ENCODE measurements around the gene P2RY2.
A peak's percentile ranks its signal among the peaks of the same experiment; 100 is the strongest.
"Not testable (repeated sequence)": the region's sequence is repeated elsewhere in the genome, so short reads cannot be mapped to it uniquely, and the experiment has no call there.

P2RY2 gene

GRCh38 chr11:73221451-73221850 is 3.4 kb downstream of the P2RY2 start:
- no peak for DNase-seq
- no peaks in the 10 kb centered on the region for H3K9me3 Mint-ChIP-seq
- no peaks in the 10 kb centered on the region for H3K36me3 Mint-ChIP-seq
- H3K27me3 Mint-ChIP-seq: peaks cover 92% of the 10 kb centered on the region
- H3K4me1 Mint-ChIP-seq: peaks cover 8% of the 10 kb centered on the region
- CTCF ChIA-PET: no interaction called here
- H3K4me3 Mint-ChIP-seq: no peak overlapping the region
- no peak overlapping the region for H3K27ac Mint-ChIP-seq

- peaks cover 8% of the 10 kb centered on the region for H3K4me1 Mint-ChIP-seq
- no peak overlapping the region for H3K27ac Mint-ChIP-seq
- no peaks in the 10 kb centered on the region for H3K9me3 Mint-ChIP-seq
- CTCF ChIA-PET: no interaction called here
- no peak overlapping the region for H3K4me3 Mint-ChIP-seq
- DNase-seq: no peak
- H3K27me3 Mint-ChIP-seq: peaks cover 86% of the 10 kb centered on the region
- H3K36me3 Mint-ChIP-seq: no peaks in the 10 kb centered on the region
Measured at GRCh38 chr11:73221996-73222395, 3.9 kb downstream of the P2RY2 start.

GRCh38 chr11:73223998-73224730 is 6.1 kb downstream of the P2RY2 start:
- Mint-ChIP-seq H3K9me3 (no peaks in the 10 kb centered on the region), H3K4me1 (peaks cover 2% of the 10 kb centered on the region), H3K27me3 (peaks cover 68% of the 10 kb centered on the region), H3K36me3 (no peaks in the 10 kb centered on the region), H3K4me3 (no peak overlapping the region), H3K27ac (no peak overlapping the region)
- CTCF ChIA-PET: interaction anchor here (1.3 kb wide), 1 partner anchor 9 kb away, joined by 3 read pairs; no protein-coding TSS in a partner anchor
- no peak for DNase-seq

- H3K4me1 Mint-ChIP-seq: peaks cover 2% of the 10 kb centered on the region
- no peaks in the 10 kb centered on the region for H3K9me3 Mint-ChIP-seq
- peaks cover 58% of the 10 kb centered on the region for H3K27me3 Mint-ChIP-seq
- DNase-seq: no peak
- no peak overlapping the region for H3K4me3 Mint-ChIP-seq
- H3K27ac Mint-ChIP-seq: no peak overlapping the region
- H3K36me3 Mint-ChIP-seq: no peaks in the 10 kb centered on the region
- CTCF ChIA-PET: interaction anchor here (1.3 kb wide), 1 partner anchor 8 kb away, joined by 3 read pairs; no protein-coding TSS in a partner anchor
Measured at GRCh38 chr11:73225001-73225686, 7.1 kb downstream of the P2RY2 start.

- no peaks in the 10 kb centered on the region for H3K36me3 Mint-ChIP-seq
- CTCF ChIA-PET: no interaction called here
Measured at GRCh38 chr11:73225851-73226250, 7.8 kb downstream of the P2RY2 start.

GRCh38 chr11:73226297-73227006 is 8.4 kb downstream of the P2RY2 start:
- Mint-ChIP-seq H3K9me3 (no peaks in the 10 kb centered on the region), H3K4me3 (no peak overlapping the region)

More at GRCh38 chr11:73225851-73226250, 7.8 kb downstream of the P2RY2 start:
- Mint-ChIP-seq H3K27ac (no peak overlapping the region), H3K27me3 (peaks cover 51% of the 10 kb centered on the region), H3K9me3 (no peaks in the 10 kb centered on the region), H3K4me3 (no peak overlapping the region), H3K4me1 (peaks cover 2% of the 10 kb centered on the region)
- no peak for DNase-seq

GRCh38 chr11:73227571-73228211 is 9.6 kb downstream of the P2RY2 start:
- no peak for DNase-seq
- Mint-ChIP-seq H3K36me3 (no peaks in the 10 kb centered on the region), H3K27me3 (peaks cover 35% of the 10 kb centered on the region), H3K9me3 (no peaks in the 10 kb centered on the region), H3K4me1 (peaks cover 2% of the 10 kb centered on the region), H3K27ac (no peak overlapping the region), H3K4me3 (no peak overlapping the region)
- CTCF ChIA-PET: interaction anchor here (0.9 to 1.8 kb wide), 3 partner anchors 8 to 396 kb away, joined by 3 to 7 read pairs (median 3); no protein-coding TSS in a partner anchor

More at GRCh38 chr11:73226297-73227006, 8.4 kb downstream of the P2RY2 start:
- Mint-ChIP-seq H3K36me3 (no peaks in the 10 kb centered on the region), H3K4me1 (peaks cover 2% of the 10 kb centered on the region), H3K27ac (no peak overlapping the region), H3K27me3 (peaks cover 47% of the 10 kb centered on the region)
- CTCF ChIA-PET: interaction anchor here (0.7 to 1.8 kb wide), 2 partner anchors 10 to 743 kb away, joined by 3 to 7 read pairs; no protein-coding TSS in a partner anchor
- DNase-seq: no peak

GRCh38 chr11:73228268-73229134 is 10.4 kb downstream of the P2RY2 start:
- CTCF ChIA-PET: interaction anchor here (1.0 to 1.5 kb wide), 2 partner anchors 90 to 397 kb away, joined by 3 read pairs; no protein-coding TSS in a partner anchor
- no peaks in the 10 kb centered on the region for H3K36me3 Mint-ChIP-seq
- no peak overlapping the region for H3K27ac Mint-ChIP-seq

GRCh38 chr11:73229321-73229895 is 11.3 kb downstream of the P2RY2 start:
- CTCF ChIA-PET: interaction anchor here (1.0 kb wide), 1 partner anchor 91 kb away, joined by 3 read pairs; no protein-coding TSS in a partner anchor
- no peaks in the 10 kb centered on the region for H3K36me3 Mint-ChIP-seq
- no peaks in the 10 kb centered on the region for H3K9me3 Mint-ChIP-seq
- H3K4me1 Mint-ChIP-seq: peaks cover 2% of the 10 kb centered on the region
- DNase-seq: no peak
- peaks cover 18% of the 10 kb centered on the region for H3K27me3 Mint-ChIP-seq
- no peak overlapping the region for H3K4me3 Mint-ChIP-seq
- no peak overlapping the region for H3K27ac Mint-ChIP-seq

More at GRCh38 chr11:73228268-73229134, 10.4 kb downstream of the P2RY2 start:
- no peak overlapping the region for H3K4me3 Mint-ChIP-seq
- peaks cover 2% of the 10 kb centered on the region for H3K4me1 Mint-ChIP-seq
- DNase-seq: no peak
- peaks cover 27% of the 10 kb centered on the region for H3K27me3 Mint-ChIP-seq
- no peaks in the 10 kb centered on the region for H3K9me3 Mint-ChIP-seq

- DNase-seq: no peak
- no peaks in the 10 kb centered on the region for H3K9me3 Mint-ChIP-seq
- H3K27me3 Mint-ChIP-seq: peaks cover 10% of the 10 kb centered on the region
- no peak overlapping the region for H3K4me3 Mint-ChIP-seq
- H3K27ac Mint-ChIP-seq: no peak overlapping the region
- no peaks in the 10 kb centered on the region for H3K36me3 Mint-ChIP-seq
- no peaks in the 10 kb centered on the region for H3K4me1 Mint-ChIP-seq
- CTCF ChIA-PET: no interaction called here
Measured at GRCh38 chr11:73229896-73230875, 12.1 kb downstream of the P2RY2 start.

- Mint-ChIP-seq H3K4me1 (no peaks in the 10 kb centered on the region), H3K27me3 (peaks cover 4% of the 10 kb centered on the region), H3K9me3 (no peaks in the 10 kb centered on the region), H3K36me3 (no peaks in the 10 kb centered on the region), H3K27ac (no peak overlapping the region), H3K4me3 (no peak overlapping the region)
- CTCF ChIA-PET: interaction anchor here (0.6 kb wide), 1 partner anchor 165 kb away, joined by 4 read pairs; no protein-coding TSS in a partner anchor
- DNase-seq: no peak
Measured at GRCh38 chr11:73230931-73231330, 12.8 kb downstream of the P2RY2 start.

- H3K9me3 Mint-ChIP-seq, H3K36me3 Mint-ChIP-seq, H3K4me1 Mint-ChIP-seq, H3K27ac Mint-ChIP-seq, H3K27me3 Mint-ChIP-seq, CTCF ChIA-PET, H3K4me3 Mint-ChIP-seq: not testable (repeated sequence)
- peak; percentile 10 for DNase-seq
Measured at GRCh38 chr11:73232487-73232886, 14.4 kb downstream of the P2RY2 start.
